Heart right ventricle (tissue), 16 donors: ENCODE results near the gene SLC39A12. TPM values are rescaled to one million over a fixed set of nuclear protein-coding genes. Genes with fewer than 3 reads are reported as not detected.
A peak's percentile ranks its signal among the peaks of the same experiment; 100 is the strongest.
"Not testable (repeated sequence)": the region's sequence is repeated elsewhere in the genome, so short reads cannot be mapped to it uniquely, and the experiment has no call there.

ENCODE experiments used
- ATAC-seq, 8 donors: fragments of 200-7000 bp; cut with Tn5 transposase; one replicate each; pipeline ENCODE4 v1.9.1; 2020; ENCODE audit warnings: mild to moderate bottlenecking in 8 of 8, moderate library complexity in 8 of 8, moderate number of reproducible peaks in 1 of 8
- DNase-seq, 2 donors: peaks; one replicate each; pipeline ENCODE4 v3.0.0-alpha.2; 2020
- H3K27ac ChIP-seq, 10 donors: fragments of 200-600 bp; sonication (generic) in 2 of 10; one replicate each; pipeline versions ENCODE4 v1.5.0 to v1.8.0; 2020 to 2022; ENCODE audit warnings: mild to moderate bottlenecking in 3 of 10
- H3K27me3 ChIP-seq, 7 donors: fragments of 200-600 bp; one replicate each; pipeline ENCODE4 v1.8.0; 2021 to 2022; ENCODE audit warnings: mild to moderate bottlenecking in 2 of 7
- H3K36me3 ChIP-seq, 9 donors: fragments of 200-600 bp; sonication (generic) in 1 of 9; one replicate each; pipeline versions ENCODE4 v1.5.0 to v1.8.0; 2020 to 2022; ENCODE audit warnings: mild to moderate bottlenecking in 2 of 9
- H3K4me1 ChIP-seq, 9 donors: fragments of 200-600 bp; sonication (generic) in 1 of 9; one replicate each; pipeline versions ENCODE4 v1.5.0 to v1.8.0; 2020 to 2022; ENCODE audit warnings: mild to moderate bottlenecking in 4 of 9
- H3K4me3 ChIP-seq, 10 donors: fragments of 200-600 bp; sonication (generic) in 2 of 10; one replicate each; pipeline versions ENCODE4 v1.5.0 to v1.8.0; 2020 to 2022; ENCODE audit warnings: mild to moderate bottlenecking in 7 of 10, moderate library complexity in 2 of 10
- H3K9me3 ChIP-seq, 11 donors: fragments of 200-600 bp in 10 of 11; sonication (generic) in 2 of 11; one replicate each; pipeline versions ENCODE4 v1.5.0 to v1.8.0; 2013 to 2022; ENCODE audit warnings: mild to moderate bottlenecking in 2 of 11, control low read depth in 1 of 11, moderate library complexity in 1 of 11
- CTCF ChIP-seq, 9 donors: fragments of 200-600 bp; sonication (generic) in 2 of 9; IDR thresholded peaks; one replicate each; pipeline versions ENCODE4 v1.5.0 to v1.8.0; 2021 to 2022; ENCODE audit warnings: antibody characterized with exemption in 9 of 9, mild to moderate bottlenecking in 5 of 9, moderate library complexity in 1 of 9
- WGBS, 2 donors: extraction: QIAGEN DNeasy Blood & Tissue Kit; methylation state at CpG; one replicate each; pipeline ENCODE4 v1.1.7; 2013; ENCODE audit warnings: inconsistent platforms in 1 of 2; 5-methylcytosine and 5-hydroxymethylcytosine counted together
- intact Hi-C, 10 donors: fragments of 100-400 bp; cut with DNase I; formaldehyde crosslinking; loops; one replicate each; pipeline versions ENCODE4 v1.11.1 to v1.14.2; 2022
- polyA plus RNA-seq, 2 donors: library from polyadenylated mRNA; stranded (reverse); fragments of 200-250 nt; gene quantifications; one replicate each; pipeline ENCODE4 v1.2.3, GENCODE V29; 2013
- total RNA-seq, 10 donors: library from RNA; stranded (reverse); fragmentation: NEBNext Ultra II Directional in 3 of 10; extraction: Animal tissue kit (Norgen Biotek cat#: 25700) in 3 of 10; gene quantifications; one replicate each; pipeline versions ENCODE4 v1.2.1 to v1.2.4, GENCODE V29; 2021 to 2023
- donor health status: Arrhythmogenic right ventricular cardiomyopathy.
- donor health status: ischemic (EF 13 %, LVEDD 7.1; RV severe dilation, severe dysfunction).
- donor health status: healthy with polysubstance abuse.
- donor health status: DM: no; HTN: yes; CAD: no.
- donor health status: DM: no; HTN: no; CAD: no.
- donor health status: ischemic (EF 25% LVEDD 6.9; RV normal size, moderate dysfunction).
- donor health status: ischemic (EF 25% LVEDD 5.7; RV mildly dilated, moderate dysfunction).
- donor health status: healthy.
- donor health status: DM: yes; HTN: yes; CAD: no.
- donor health status: Ischemic cardiomyopathy.
- donor health status: ischemic (EF 35%, LVEDD 5.7; RV mildly dilated, moderate dysfunction).
- donor health status: nonischemic (EF 11% LVEDD 7.7; RV severe dilation, severe dysfunction).
- donor health status: DM: yes; HTN: yes; CAD: no.
- donor health status: PGD.
- donor health status: ischemic (EF 29% LVEDD 5.4; RV normal size, mild dysfunction).
- donor health status: nonischemic (EF 23%, LVEDD 6.1; RV moderate dilation, normal function).

The SLC39A12 gene
- total and polyA plus RNA-seq, 12 donors = 0.01 to 0.08 TPM; not detected in 10

GRCh38 chr10:17923728-17924127 is 28.0 kb upstream of the SLC39A12 start:
- Histone ChIP-seq H3K4me3 (no peak overlapping the region), H3K9me3 (peaks cover 0 to 12% (median 0%) of the 10 kb centered on the region in 11 donors), H3K27ac (peak overlapping the region in 2 of 10 donors; percentile 1 to 25), H3K4me1 (peaks cover 0 to 3% (median 0%) of the 10 kb centered on the region in 9 donors), H3K27me3 (no peaks in the 10 kb centered on the region), H3K36me3 (no peaks in the 10 kb centered on the region)
- DNase-seq (no peak), ATAC-seq (peak in 5 of 8 donors; percentile 49 to 79 (median 69))
- 58% methylated on average over 4 of the region's 4 CpGs for WGBS, 2 donors
- no peak for TF ChIP-seq CTCF (IDR thresholded peaks at IDR 0.05)
- intact Hi-C loops = no loop called here

- Histone ChIP-seq H3K4me3 (no peak overlapping the region), H3K9me3 (peaks cover 0 to 5% (median 0%) of the 10 kb centered on the region in 11 donors), H3K36me3 (no peaks in the 10 kb centered on the region), H3K27me3 (no peaks in the 10 kb centered on the region), H3K4me1 (no peaks in the 10 kb centered on the region), H3K27ac (no peak overlapping the region)
- WGBS, 2 donors = 69 to 73% methylated on average over 3 of the region's 3 CpGs
- no peak for TF ChIP-seq CTCF (IDR thresholded peaks at IDR 0.05)
- DNase-seq = no peak
- no peak for ATAC-seq
- intact Hi-C loops = no loop called here
Measured at GRCh38 chr10:17943033-17943745, 8.5 kb upstream of the SLC39A12 start.

GRCh38 chr10:17950269-17950668 is 1.4 kb upstream of the SLC39A12 start:
- H3K27me3 ChIP-seq, intact Hi-C loops, DNase-seq, H3K4me1 ChIP-seq, ATAC-seq, H3K27ac ChIP-seq, H3K4me3 ChIP-seq, H3K9me3 ChIP-seq, H3K36me3 ChIP-seq: not testable (repeated sequence)
- WGBS, 2 donors = 79 to 82% methylated on average over 7 of the region's 7 CpGs

- H3K27ac ChIP-seq = no peak overlapping the region
- no peak for TF ChIP-seq CTCF (IDR thresholded peaks at IDR 0.05)
- intact Hi-C loops = no loop called here
- DNase-seq (no peak), ATAC-seq (peak in 1 of 8 donors; percentile 38)
- H3K9me3 ChIP-seq = no peaks in the 10 kb centered on the region
- H3K4me3 ChIP-seq = no peak overlapping the region
- WGBS, 2 donors = 90 to 94% methylated on average over 22 of the region's 22 CpGs
- no peaks in the 10 kb centered on the region for H3K27me3 ChIP-seq
- no peaks in the 10 kb centered on the region for H3K4me1 ChIP-seq
- H3K36me3 ChIP-seq = no peaks in the 10 kb centered on the region
Measured at GRCh38 chr10:17950726-17951125, 992 bp upstream of the SLC39A12 start.

GRCh38 chr10:17954372-17954771 is 2.7 kb downstream of the SLC39A12 start:
- not testable (repeated sequence) for H3K36me3 ChIP-seq, ATAC-seq, H3K27me3 ChIP-seq

More at GRCh38 chr10:17954372-17954771, 2.7 kb downstream of the SLC39A12 start:
- H3K27ac ChIP-seq, H3K4me1 ChIP-seq, H3K9me3 ChIP-seq, DNase-seq, intact Hi-C loops, H3K4me3 ChIP-seq: not testable (repeated sequence)
- WGBS, 2 donors = 87 to 90% methylated on average over 10 of the region's 10 CpGs
